Natural killer cell (primary cell): ENCODE results near the gene CTIF. TPM values are rescaled to one million over a fixed set of nuclear protein-coding genes. Genes with fewer than 3 reads are reported as not detected.

Experiments
- ATAC-seq, 3 donors: fragments of 150-1000 bp in 2 of 3; fragments of 200-7000 bp in 1 of 3; cut with Tn5 transposase; 1 replicate in 1 of 3; 2 replicates in 2 of 3; pipeline ENCODE4 v1.10.0; 2021; ENCODE audit warnings: mild to moderate bottlenecking in 2 of 3, moderate library complexity in 2 of 3
- DNase-seq, 2 donors: peaks; one replicate each; pipeline versions ENCODE4 v3.0.0 to v3.0.0-alpha.2; 2013 to 2021; ENCODE audit warnings: mixed read lengths in 1 of 2
- H3K27ac ChIP-seq: one replicate; pipeline ENCODE4 v1.5.1; 2013; ENCODE audit warnings: mild to moderate bottlenecking, low read length
- H3K27me3 ChIP-seq: one replicate; pipeline ENCODE4 v1.6.1; 2013; ENCODE audit warnings: low read length; ENCODE audit not compliant: control insufficient read depth, insufficient read depth
- H3K36me3 ChIP-seq: one replicate; pipeline ENCODE4 v1.6.1; 2013; ENCODE audit warnings: low read length; ENCODE audit not compliant: control insufficient read depth, insufficient read depth
- H3K4me1 ChIP-seq: one replicate; pipeline ENCODE4 v1.6.1; 2013; ENCODE audit warnings: low read length; ENCODE audit not compliant: control insufficient read depth, insufficient read depth
- H3K4me3 ChIP-seq: one replicate; pipeline ENCODE4 v1.5.1; 2013; ENCODE audit warnings: low read length
- H3K9me3 ChIP-seq: one replicate; pipeline ENCODE4 v1.6.1; 2013; ENCODE audit warnings: low read length; ENCODE audit not compliant: control insufficient read depth, insufficient read depth
- H3K27ac Mint-ChIP-seq, 2 donors: one replicate each; pipeline ENCODE4 v1.8.0; 2022; ENCODE audit warnings: mild to moderate bottlenecking in 2 of 2, mixed read lengths in 2 of 2, moderate library complexity in 1 of 2
- H3K27me3 Mint-ChIP-seq, 2 donors: one replicate each; pipeline ENCODE4 v1.8.0; 2022; ENCODE audit warnings: low read depth in 2 of 2, mixed read lengths in 2 of 2
- H3K36me3 Mint-ChIP-seq: one replicate; pipeline ENCODE4 v1.8.0; 2022; ENCODE audit warnings: mixed read lengths
- H3K4me1 Mint-ChIP-seq, 2 donors: one replicate each; pipeline ENCODE4 v1.8.0; 2022; ENCODE audit warnings: mixed read lengths in 2 of 2
- H3K4me3 Mint-ChIP-seq: one replicate; pipeline ENCODE4 v1.8.0; 2022; ENCODE audit warnings: mild to moderate bottlenecking, moderate library complexity, mixed read lengths
- H3K9me3 Mint-ChIP-seq, 2 donors: one replicate each; pipeline ENCODE4 v1.8.0; 2022; ENCODE audit warnings: mixed read lengths in 2 of 2
- CTCF ChIP-seq: fragments of 200-600 bp; IDR thresholded peaks from one replicate; pipeline ENCODE4 v1.8.0; 2022; ENCODE audit warnings: antibody characterized with exemption
- WGBS: methylation state at CpG from one replicate; pipeline ENCODE4 v1.1.7; 2013; ENCODE audit warnings: missing lambda C conversion rate; ENCODE audit not compliant: insufficient coverage; 5-methylcytosine and 5-hydroxymethylcytosine counted together
- intact Hi-C: fragments of 100-400 bp; cut with micrococcal nuclease; formaldehyde crosslinking; loops from one replicate; pipeline ENCODE4 v1.14.2; 2022
- total RNA-seq, 4 donors: library from RNA; stranded (reverse); fragments of 120-200 nt in 1 of 4; gene quantifications; one replicate each; pipeline versions ENCODE4 v1.2.3 to v1.2.4, GENCODE V29; 2013 to 2022

The CTIF gene
- 10 to 100 TPM in 1 of 3 donors, 1 to 10 TPM in 2; 6.9 to 10.2 (median 8.2) TPM for total RNA-seq
- 3.1 TPM for total RNA-seq (2013)

GRCh38 chr18:48538531-48539405 is at the start of gene CTIF:
Gene CTIF, plus strand, starts transcription at chr18:48539031. Its CDS starts 80,535 bp downstream, at chr18:48619566.
- no peak for TF ChIP-seq CTCF
- peaks cover 4 to 19% of the 10 kb centered on the region in 2 donors for H3K4me1 Mint-ChIP-seq
- H3K4me3 Mint-ChIP-seq: peak within 1 kb of the TSS; percentile 90
- ATAC-seq: peak; percentile 66 to 75 (median 72)
- Histone ChIP-seq H3K4me1 (peaks cover 18% of the 10 kb centered on the region), H3K4me3 (peak within 1 kb of the TSS; percentile 45), H3K36me3 (no peaks in the 10 kb centered on the region), H3K27me3 (no peaks in the 10 kb centered on the region), H3K9me3 (no peaks in the 10 kb centered on the region), H3K27ac (no peak within 1 kb of the TSS)
- H3K9me3 Mint-ChIP-seq: no peaks in the 10 kb centered on the region
- H3K27me3 Mint-ChIP-seq: peaks cover 3 to 6% of the 10 kb centered on the region in 2 donors
- peak; percentile 37 to 73 for DNase-seq
- H3K36me3 Mint-ChIP-seq: no peaks in the 10 kb centered on the region
- intact Hi-C loops: no loop called here
- 9% methylated on average over 53 of the region's 54 CpGs for WGBS
- peak within 1 kb of the TSS in 1 of 2 donors; percentile 63 for H3K27ac Mint-ChIP-seq

- Mint-ChIP-seq H3K4me1 (peaks cover 7 to 9% of the 10 kb centered on the region in 2 donors), H3K9me3 (no peaks in the 10 kb centered on the region), H3K27ac (no peak overlapping the region), H3K27me3 (peaks cover 15 to 66% of the 10 kb centered on the region in 2 donors), H3K36me3 (no peaks in the 10 kb centered on the region), H3K4me3 (no peak overlapping the region)
- Histone ChIP-seq H3K9me3 (no peaks in the 10 kb centered on the region), H3K4me3 (no peak overlapping the region), H3K27ac (no peak overlapping the region), H3K36me3 (no peaks in the 10 kb centered on the region), H3K27me3 (no peaks in the 10 kb centered on the region), H3K4me1 (no peaks in the 10 kb centered on the region)
- 83% methylated on average over 2 of the region's 2 CpGs for WGBS
- no peak for DNase-seq
- no peak for ATAC-seq
- no peak for TF ChIP-seq CTCF
- intact Hi-C loops: no loop called here
These were observed 48.1 kb upstream of the CTIF start for GRCh38 chr18:48490641-48491293.

- 90% methylated on average over 6 of the region's 8 CpGs for WGBS
These were observed 46.0 kb upstream of the CTIF start for GRCh38 chr18:48492880-48493279.

More at GRCh38 chr18:48492880-48493279, 46.0 kb upstream of the CTIF start:
- intact Hi-C loops: no loop called here
- H3K9me3 Mint-ChIP-seq: peaks cover 3 to 6% of the 10 kb centered on the region in 2 donors
- no peaks in the 10 kb centered on the region for H3K36me3 ChIP-seq
- H3K4me1 Mint-ChIP-seq: peaks cover 7 to 9% of the 10 kb centered on the region in 2 donors
- no peak overlapping the region for H3K4me3 ChIP-seq
- no peak for ATAC-seq
- no peak overlapping the region for H3K27ac Mint-ChIP-seq
- H3K27me3 Mint-ChIP-seq: peaks cover 18 to 67% of the 10 kb centered on the region in 2 donors
- H3K36me3 Mint-ChIP-seq: peaks cover 9% of the 10 kb centered on the region
- H3K9me3 ChIP-seq: no peaks in the 10 kb centered on the region
- H3K4me1 ChIP-seq: no peaks in the 10 kb centered on the region
- no peak for DNase-seq
- TF ChIP-seq CTCF: no peak
- no peaks in the 10 kb centered on the region for H3K27me3 ChIP-seq
- H3K27ac ChIP-seq: no peak overlapping the region
- no peak overlapping the region for H3K4me3 Mint-ChIP-seq
